Suprapubic skin (tissue), 4 donors: ENCODE results near the gene CSMD2. TPM values are rescaled to one million over a fixed set of nuclear protein-coding genes. Genes with fewer than 3 reads are reported as not detected.

Source experiments
- DNase-seq, 2 donors: peaks; one replicate each; pipeline ENCODE4 v3.0.0-alpha.2; 2019; ENCODE audit warnings: low spot score in 2 of 2
- H3K27ac ChIP-seq: fragments of 200-600 bp; sonication (generic); one replicate; pipeline ENCODE4 v1.5.1; 2019
- H3K27me3 ChIP-seq: fragments of 200-600 bp; sonication (generic); one replicate; pipeline ENCODE4 v1.5.1; 2019
- H3K36me3 ChIP-seq: fragments of 200-600 bp; sonication (generic); one replicate; pipeline ENCODE4 v1.5.1; 2019
- H3K4me1 ChIP-seq: fragments of 200-600 bp; sonication (generic); one replicate; pipeline ENCODE4 v1.5.1; 2019
- H3K4me3 ChIP-seq: fragments of 200-600 bp; sonication (generic); one replicate; pipeline ENCODE4 v1.5.1; 2019; ENCODE audit warnings: mild to moderate bottlenecking
- H3K9me3 ChIP-seq: fragments of 200-600 bp; sonication (generic); one replicate; pipeline ENCODE4 v1.5.1; 2019
- CTCF ChIP-seq, 2 donors: fragments of 200-600 bp in 1 of 2; fragments of 450-650 bp in 1 of 2; sonication (generic) in 1 of 2; IDR thresholded peaks; one replicate each; pipeline ENCODE4 v1.5.1; 2016 to 2019; ENCODE audit warnings: antibody characterized with exemption in 2 of 2, mild to moderate bottlenecking in 1 of 2, moderate library complexity in 1 of 2
- EP300 ChIP-seq: sonication (generic); formaldehyde crosslinking; IDR thresholded peaks from one replicate; pipeline ENCODE4 v1.6.1; 2017; ENCODE audit warnings: antibody characterized with exemption
- POLR2A ChIP-seq, 2 donors: fragments of 450-650 bp; IDR thresholded peaks; one replicate each; pipeline ENCODE4 v1.6.1; 2017; ENCODE audit warnings: antibody characterized with exemption in 2 of 2, mild to moderate bottlenecking in 2 of 2, moderate library complexity in 2 of 2
- POLR2AphosphoS5 ChIP-seq, 3 donors: sonication (generic); formaldehyde crosslinking; IDR thresholded peaks; one replicate each; pipeline ENCODE4 v1.6.1; 2017; ENCODE audit warnings: antibody characterized with exemption in 3 of 3
- WGBS: methylation state at CpG from one replicate; pipeline ENCODE4 v1.1.5; 2018; 5-methylcytosine and 5-hydroxymethylcytosine counted together
- total RNA-seq, 4 donors: library from RNA; depleted of rRNA; stranded (reverse); fragments of >200 nt; gene quantifications; one replicate each; pipeline ENCODE4 v1.1.0, GENCODE V29; 2016

CSMD2 gene
- total RNA-seq, 4 donors from 2014 or later, result 0.08 to 0.55 (median 0.13) TPM

GRCh38 chr1:33464552-33464951, 700.5 kb downstream of the CSMD2 start:
- Histone ChIP-seq H3K36me3 (no peaks in the 10 kb centered on the region), H3K4me3 (no peak overlapping the region), H3K27me3 (no peaks in the 10 kb centered on the region), H3K4me1 (no peaks in the 10 kb centered on the region), H3K27ac (no peak overlapping the region), H3K9me3 (no peaks in the 10 kb centered on the region)
- 94% methylated on average over 3 of the region's 3 CpGs for WGBS
- no peak for DNase-seq
- TF ChIP-seq EP300 (no peak), POLR2AphosphoS5 (IDR thresholded peaks at IDR 0.05) (no peak), CTCF (IDR thresholded peaks at IDR 0.05) (no peak), POLR2A (IDR thresholded peaks at IDR 0.05) (no peak)

Other genes starting within 250 kb of the CSMD2 start
- not detected for gene C1orf94, start 11.7 kb upstream of the CSMD2 start, total RNA-seq